IPS DF 19.7 (cell line): ENCODE measurements around the gene FBXW8.
"Not testable (repeated sequence)": the region's sequence is repeated elsewhere in the genome, so short reads cannot be mapped to it uniquely, and the experiment has no call there.

Source experiments
- DNase-seq: peaks from one replicate; pipeline ENCODE4 v3.0.0-alpha.2; 2013; ENCODE audit warnings: low read depth, low spot score

FBXW8 gene

DNA sequence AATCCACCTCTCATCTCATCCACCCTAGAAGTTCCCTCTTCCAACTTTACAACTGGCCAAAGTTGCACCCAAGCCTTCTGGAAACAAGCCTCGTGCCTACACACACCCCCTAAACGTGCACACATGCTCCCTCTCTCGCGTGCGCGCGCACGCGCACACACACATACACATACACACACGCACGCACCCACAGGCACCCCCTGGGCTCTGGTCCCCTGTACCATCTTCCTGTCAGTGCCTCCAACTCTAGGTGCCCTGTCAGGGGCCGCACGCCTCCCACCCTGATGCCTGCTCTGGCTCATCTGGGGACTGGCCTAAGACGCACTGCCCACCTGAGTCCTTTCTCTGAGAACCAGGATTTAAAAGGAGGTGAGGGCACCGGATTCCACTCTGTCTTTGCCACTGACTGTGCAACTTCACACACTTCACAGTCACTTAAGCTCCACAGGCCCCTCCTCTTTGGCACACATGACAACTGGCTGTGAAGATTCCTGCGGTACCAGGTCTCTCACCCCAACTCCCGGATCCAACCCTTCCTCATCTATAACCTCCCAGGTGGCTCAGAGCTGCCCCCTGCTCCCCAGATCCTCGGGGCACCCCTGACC lies 142.9 kb downstream of the FBXW8 start:
- no peak for DNase-seq

- no peak for DNase-seq
Observed at GRCh38 chr12:117054279-117054678, 143.5 kb downstream of the FBXW8 start.

DNA sequence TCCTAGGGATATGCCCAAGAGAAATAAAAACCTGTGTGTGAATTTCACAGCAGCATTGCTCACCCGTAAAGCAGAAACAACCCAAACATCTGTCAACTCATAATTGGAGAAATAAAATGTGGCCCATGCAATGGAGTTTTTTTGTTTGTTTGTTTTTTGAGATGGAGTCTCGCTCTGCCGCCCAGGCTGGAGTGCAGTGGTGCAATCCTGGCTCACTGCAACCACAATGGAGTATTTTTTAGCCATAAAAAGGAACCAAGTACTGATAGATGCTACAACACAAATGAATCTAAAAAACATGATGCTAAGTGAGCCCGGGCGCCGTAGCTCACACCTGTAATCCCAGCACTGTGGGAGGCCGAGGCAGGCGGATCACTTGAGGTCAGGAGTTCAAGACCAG lies 146.9 kb downstream of the FBXW8 start:
- DNase-seq, result not testable (repeated sequence)

DNA sequence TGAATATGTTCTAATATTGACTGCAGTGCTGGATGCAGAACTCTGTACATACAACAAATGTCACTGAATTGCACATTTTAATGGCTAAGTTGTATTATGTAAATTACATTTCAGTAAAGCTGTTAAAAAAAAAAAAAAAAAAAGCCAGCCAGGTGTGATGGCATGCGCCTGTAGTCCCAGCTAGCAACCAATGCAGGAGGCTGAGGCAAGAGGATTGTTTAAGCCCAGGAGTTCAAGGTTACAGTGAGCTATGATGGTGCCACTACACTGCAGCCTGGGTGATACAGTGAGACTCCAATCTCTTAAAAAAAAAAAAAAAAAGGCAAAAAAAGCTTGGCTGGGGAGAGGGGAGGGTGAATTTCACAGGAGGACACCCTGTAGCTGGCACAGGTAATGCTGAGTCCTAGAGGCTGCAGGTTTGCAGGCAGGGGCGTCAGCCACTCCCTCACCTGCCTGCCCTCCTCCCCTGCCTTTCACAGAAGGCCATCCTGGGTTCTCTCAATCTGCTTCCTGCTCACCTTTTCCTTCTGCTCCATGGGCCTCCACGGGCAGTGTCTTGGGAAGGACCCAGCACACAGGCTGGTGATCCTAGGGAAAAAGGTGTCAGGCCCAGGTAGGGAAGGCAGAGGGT lies 147.8 kb downstream of the FBXW8 start:
- DNase-seq, result no peak

DNA sequence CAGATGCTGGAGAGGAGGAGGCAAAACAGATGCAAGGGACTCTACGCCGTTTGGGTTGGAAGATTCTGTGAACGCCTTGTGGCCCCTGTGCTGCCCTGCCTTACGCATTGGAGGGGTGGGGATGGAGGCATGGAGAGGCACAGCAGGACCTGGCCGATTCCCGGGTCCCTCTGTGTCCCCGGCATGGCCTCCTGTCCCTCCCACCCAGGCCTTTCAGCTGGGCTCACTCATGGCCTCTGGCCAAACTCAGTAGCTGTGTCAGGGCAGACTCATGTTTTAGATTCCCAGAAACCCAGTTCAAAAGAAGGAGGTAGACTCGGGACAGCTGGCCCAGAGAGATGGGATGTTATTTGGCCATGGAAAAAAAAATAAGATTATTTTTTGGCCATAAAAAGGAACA lies 148.4 kb downstream of the FBXW8 start:
- no peak for DNase-seq

GRCh38 chr12:117060246-117060928 lies 149.6 kb downstream of the FBXW8 start:
- DNase-seq, result no peak

GRCh38 chr12:117060929-117061305 lies 150.2 kb downstream of the FBXW8 start:
- DNase-seq, result no peak

- no peak for DNase-seq
Observed at GRCh38 chr12:117061555-117062079, 150.9 kb downstream of the FBXW8 start.

DNA sequence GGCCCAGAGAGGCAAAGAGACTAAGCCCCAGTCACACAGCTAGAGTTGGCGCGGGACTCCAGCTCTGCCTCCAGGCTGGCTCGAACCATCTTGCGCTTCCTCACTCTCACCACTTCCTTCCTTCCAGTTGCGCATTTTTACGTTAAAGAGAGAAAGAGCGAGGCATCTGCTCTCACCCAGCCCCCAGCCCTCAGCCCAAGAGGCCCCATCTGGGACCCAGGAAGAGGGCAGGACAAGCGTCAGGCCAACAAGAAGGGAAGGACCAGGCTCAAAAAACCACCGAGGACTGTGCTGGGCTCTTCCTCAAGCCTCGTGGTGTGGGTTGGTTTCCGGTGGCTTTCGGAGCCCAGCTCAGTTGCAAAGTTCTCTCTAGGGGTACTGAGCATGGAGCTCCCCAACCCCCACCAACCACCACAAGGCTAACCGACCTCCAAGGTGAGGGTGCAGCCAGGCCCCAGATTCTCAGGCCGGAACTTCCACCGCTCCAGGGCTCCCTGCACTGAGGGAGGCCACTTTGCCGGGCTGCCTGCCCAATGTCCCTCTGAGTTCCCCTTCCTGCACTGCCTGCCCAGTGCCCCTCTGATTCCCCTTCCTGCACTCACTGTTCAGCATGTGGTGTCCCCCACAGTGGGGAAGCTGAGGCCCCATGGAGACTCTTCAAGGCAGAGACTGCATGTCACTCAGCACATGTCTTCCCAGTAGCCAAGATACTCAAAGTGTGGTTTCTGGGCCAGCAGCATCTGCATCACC lies 152.6 kb downstream of the FBXW8 start:
- DNase-seq, result no peak

GRCh38 chr12:117064049-117064448 lies 153.3 kb downstream of the FBXW8 start:
- no peak for DNase-seq

DNA sequence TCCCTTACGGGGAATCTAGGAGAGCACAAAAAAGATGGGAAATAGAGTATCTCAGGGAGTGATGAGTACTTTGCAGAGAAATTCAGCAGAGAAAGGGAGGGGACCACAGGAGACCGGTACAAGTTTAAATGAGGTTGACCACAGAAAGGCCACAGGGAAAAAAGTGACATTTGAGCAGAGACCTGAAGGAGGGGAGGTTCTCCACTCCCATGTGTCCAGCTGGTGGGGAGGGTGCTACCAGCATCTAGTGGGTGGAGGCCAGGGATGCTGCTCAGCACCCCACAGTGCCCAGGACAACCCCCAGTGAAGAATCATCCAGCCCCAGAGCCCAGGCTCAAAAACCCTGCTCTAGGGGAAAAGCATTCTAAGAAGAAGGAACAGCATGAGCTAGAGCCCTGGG lies 153.8 kb downstream of the FBXW8 start:
- no peak for DNase-seq

DNA sequence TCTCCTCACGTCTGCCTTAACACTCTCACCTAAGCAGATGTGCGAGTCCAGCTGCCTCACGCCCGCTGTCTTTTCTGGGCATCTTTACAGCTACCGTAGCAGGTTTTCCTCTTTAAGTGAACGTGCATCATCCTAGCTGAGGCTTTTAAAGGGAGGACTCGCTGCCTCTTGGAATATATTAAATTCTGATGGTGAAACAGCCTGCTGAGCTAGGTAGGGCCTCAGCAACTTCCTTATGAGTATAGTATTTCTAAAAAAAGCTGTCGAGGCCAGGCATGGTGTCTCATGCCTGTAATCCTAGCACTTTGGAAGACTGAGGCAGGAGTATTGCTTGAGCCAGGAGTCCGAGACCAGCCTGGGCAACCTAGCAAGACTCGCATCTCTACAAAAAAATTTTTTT lies 156.3 kb downstream of the FBXW8 start:
- DNase-seq, result no peak

- DNase-seq, result no peak
Observed at GRCh38 chr12:117067638-117068037, 156.9 kb downstream of the FBXW8 start.

DNA sequence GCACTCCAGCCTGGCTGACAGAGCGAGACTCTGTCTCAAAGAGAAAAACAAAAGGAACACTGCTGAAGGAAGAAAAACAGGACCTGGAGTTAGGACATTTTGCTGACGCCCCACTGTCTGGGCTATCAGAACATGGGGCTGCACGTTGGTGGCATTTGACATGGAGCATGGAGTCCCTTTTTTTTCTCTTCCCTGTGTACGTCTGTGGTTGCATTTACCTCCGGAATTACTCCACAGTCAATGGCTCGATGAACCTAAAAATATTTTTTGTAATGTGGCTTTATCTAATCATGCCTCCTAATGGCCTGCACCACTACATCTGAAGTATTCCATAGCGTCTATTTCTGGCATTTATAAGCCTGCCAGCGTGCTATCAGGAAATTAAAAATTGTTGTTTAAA lies 157.7 kb downstream of the FBXW8 start:
- no peak for DNase-seq

DNA sequence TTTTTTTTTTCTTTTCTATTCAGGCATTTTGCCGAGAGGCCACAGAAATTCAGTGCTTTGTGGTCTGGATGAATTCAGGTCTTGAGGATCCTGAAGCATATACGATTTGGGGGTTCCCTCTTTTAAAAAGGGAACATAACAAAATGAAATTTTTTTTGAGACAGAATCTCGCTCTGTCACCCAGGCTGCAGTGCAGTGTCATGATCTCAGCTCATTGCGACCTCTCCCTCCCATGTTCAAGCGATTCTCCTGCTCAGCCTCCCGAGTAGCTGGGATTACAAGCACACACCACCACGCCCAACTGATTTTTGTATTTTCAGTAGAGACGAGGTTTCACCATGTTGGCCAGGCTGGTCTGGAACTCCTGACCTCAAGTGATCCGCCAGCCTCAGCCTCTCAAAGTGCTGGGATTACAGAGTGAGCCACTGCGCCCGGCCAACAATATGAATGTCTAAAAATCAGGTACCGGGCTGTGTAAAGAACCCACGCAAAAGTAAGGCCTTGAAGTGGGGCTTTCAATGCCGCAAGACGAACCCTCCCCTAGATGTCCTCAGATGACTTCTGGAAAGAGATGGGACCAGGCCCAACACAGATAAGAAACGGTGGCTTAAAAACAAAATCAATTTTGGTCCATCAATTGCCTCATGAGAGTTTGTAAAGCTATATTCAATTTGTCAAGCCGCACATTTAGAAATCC lies 158.5 kb downstream of the FBXW8 start:
- DNase-seq, result no peak

DNA sequence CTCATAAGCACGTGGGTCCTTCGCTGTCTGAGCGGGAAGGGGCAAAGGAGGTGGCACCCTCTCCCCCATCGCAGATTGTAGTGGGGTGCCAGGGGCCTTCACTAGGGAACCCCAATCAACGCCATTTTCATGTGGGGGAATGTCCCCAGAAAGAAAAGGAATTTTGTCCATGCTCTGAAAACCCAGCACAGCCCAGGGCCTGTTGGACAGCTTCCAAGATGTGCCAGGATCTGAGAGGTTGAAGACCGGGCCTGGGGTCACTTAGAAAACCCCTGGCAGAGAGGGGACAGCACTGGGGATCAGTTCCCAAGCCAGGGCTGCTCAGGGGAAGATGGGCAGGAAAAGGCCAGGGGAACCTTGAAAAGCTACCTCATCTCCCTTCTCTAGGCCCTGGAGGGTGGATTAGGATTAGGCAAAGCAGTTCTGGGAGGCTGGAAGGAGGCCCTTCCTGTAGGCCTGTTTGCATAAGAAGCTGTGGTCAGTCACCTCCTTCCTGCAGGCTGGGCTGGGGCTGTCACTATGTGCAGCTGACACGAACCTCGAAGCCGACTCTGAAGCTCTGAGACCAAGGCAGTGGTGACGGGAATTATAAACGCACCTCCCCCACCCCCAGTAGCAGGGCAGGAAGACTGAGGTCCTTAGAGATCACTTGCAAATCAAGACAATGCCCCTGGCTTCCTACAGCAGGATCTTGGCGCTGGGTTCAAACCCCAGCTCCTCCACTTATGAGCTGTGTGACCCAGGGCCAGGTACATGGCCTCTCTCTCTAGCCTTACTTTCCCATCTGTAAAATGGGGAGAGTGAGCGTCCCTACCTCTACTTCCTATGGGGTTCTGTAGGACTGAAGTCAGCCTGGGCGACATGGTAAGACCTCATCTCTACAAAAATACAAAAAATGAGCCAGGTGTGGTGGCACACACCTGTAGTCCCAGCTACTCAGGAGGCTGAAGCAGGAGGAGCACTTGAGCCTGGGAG lies 159.5 kb downstream of the FBXW8 start:
- DNase-seq, result no peak

- no peak for DNase-seq
Observed at GRCh38 chr12:117071009-117071408, 160.3 kb downstream of the FBXW8 start.

DNA sequence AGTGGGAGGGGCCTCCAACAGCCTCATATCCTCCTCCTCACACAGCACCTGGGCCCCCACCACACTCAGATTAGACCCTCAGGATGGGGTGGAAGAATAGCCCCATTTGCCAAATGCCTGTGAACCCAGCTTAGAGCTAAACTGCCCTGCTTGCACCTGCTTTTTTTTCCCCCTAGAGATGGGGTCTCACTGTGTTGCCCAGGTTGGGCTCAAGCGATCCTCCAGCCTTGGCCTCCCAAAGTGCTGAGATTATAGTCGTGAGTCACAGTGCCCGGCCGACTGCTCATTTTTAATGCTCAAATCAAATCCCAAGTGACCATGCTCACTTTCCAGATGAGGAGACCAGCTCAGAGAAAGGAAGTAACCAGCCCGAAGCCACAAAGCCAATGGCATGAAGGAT lies 161.4 kb downstream of the FBXW8 start:
- DNase-seq, result no peak

DNA sequence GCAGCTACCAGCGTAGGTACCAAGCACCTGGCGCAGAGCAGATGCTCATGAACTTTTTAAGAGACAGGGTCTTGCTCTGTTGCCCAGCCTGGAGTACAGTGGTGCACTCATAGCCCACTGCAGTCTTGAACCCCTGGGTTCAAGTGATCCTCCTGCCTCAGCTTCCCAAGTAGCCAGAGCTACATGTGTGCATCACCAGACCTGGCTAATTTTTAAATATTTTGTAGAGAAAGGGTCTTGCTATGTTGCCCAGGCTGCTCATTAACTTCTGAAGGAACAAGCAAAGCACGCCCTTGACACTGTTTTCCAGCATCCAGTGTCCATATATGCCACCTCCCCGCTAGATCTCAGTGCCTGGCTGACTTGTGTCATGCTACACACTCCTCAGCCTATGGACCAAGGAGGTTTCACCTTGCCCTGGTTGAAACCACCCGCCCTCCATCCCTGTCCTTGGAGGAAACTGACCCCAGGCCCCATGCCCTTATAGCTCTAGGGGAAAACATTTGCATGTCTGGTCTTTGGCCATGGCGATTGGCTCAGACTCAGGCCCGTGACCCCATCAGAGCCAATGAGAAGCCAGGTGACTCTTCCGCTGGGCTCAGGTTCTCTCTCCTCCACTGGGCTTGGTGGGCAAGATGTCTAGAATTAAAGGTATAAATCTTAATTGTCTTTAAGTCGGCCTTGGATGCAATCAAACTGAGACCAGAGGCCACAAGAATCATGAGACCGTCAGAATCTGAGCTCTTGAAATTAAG lies 162.2 kb downstream of the FBXW8 start:
- no peak for DNase-seq

GRCh38 chr12:117073611-117074010 lies 162.9 kb downstream of the FBXW8 start:
- DNase-seq, result no peak
